ENCODE results near the gene TBC1D22A.
A peak's percentile ranks its signal among the peaks of the same experiment; 100 is the strongest.
"Not testable (repeated sequence)": the region's sequence is repeated elsewhere in the genome, so short reads cannot be mapped to it uniquely, and the experiment has no call there.

The TBC1D22A gene

GRCh38 chr22:47042861-47043496, 280.5 kb downstream of the TBC1D22A start:
- no peak for FAIRE-seq
- no peak for DNase-seq (ENCODE audit: low spot score)

GRCh38 chr22:47043835-47044721, 281.6 kb downstream of the TBC1D22A start:
- DNase-seq (ENCODE audit: low spot score), result peak; percentile 9
- FAIRE-seq, result no peak

- DNase-seq (ENCODE audit: low spot score), result no peak
- FAIRE-seq, result no peak
These were observed 282.5 kb downstream of the TBC1D22A start for GRCh38 chr22:47044722-47045535.

DNA sequence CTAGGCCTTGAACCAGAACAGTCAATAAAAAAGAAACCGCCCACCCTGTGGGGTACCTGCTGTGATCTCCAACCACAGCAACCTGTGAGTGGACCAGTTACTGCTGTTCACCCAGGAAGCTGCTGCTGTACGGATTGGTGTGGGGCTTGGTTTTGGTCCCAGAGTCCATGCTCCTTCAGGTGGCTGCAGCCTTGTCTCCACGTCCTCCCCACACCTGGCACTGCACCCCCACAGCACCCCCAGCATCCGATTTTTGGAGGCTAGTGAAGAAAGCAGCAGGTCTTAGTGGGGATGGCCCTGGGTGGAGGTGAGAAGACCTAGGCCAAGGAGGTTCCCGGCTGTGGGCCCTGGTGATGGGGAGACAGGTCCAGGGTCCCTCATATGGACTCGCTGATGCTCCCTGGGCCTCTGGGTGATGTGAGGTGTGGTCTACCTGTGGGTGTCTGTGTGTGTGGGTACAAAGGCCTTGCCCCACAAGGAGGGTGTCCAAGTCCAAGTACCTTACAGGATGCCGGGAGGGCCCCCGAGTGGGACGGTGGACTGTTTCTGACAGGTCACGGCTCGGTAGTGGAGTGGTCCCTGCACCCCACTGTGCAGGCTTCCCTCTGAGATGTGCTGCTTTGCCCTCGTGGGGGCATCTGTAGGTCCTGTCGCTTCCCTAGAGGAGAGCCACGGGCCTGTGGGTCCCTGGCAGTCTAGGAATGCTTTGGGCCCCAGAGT, 283.4 kb downstream of the TBC1D22A start:
- no peak for FAIRE-seq
- no peak for DNase-seq (ENCODE audit: low spot score)

DNA sequence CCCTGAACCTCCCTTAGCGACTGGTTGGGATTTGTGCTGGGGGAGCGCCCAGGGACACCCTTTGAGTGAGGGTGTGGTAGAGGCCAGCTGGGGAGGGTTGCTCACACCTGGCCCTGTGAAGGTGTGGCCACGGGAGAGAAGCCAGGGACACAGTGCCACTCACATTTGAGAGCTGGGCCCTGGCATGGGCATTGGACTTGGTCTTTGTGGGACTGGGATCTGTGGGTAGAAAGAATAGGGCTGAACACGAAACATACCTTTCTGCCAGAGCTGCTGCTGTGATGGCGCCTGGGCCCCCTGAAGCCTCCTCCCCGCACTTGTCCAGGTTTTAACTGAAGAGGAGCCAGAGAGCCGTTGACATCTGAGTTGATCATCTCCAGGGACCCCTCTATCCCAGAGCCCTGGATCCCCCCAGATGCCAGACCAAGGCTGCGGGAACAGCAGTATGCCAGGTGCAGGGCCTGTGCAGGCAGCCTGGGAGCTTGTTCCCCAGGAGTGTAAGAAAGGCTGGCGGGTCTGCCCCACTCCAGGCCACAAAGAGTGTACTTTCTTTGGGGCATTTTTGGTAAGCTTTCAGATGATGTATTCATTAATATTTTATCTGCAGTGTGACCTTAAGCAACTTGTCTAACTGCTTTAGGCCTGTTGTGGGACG, 284.1 kb downstream of the TBC1D22A start:
- DNase-seq (ENCODE audit: low spot score) (no peak), FAIRE-seq (no peak)

DNA sequence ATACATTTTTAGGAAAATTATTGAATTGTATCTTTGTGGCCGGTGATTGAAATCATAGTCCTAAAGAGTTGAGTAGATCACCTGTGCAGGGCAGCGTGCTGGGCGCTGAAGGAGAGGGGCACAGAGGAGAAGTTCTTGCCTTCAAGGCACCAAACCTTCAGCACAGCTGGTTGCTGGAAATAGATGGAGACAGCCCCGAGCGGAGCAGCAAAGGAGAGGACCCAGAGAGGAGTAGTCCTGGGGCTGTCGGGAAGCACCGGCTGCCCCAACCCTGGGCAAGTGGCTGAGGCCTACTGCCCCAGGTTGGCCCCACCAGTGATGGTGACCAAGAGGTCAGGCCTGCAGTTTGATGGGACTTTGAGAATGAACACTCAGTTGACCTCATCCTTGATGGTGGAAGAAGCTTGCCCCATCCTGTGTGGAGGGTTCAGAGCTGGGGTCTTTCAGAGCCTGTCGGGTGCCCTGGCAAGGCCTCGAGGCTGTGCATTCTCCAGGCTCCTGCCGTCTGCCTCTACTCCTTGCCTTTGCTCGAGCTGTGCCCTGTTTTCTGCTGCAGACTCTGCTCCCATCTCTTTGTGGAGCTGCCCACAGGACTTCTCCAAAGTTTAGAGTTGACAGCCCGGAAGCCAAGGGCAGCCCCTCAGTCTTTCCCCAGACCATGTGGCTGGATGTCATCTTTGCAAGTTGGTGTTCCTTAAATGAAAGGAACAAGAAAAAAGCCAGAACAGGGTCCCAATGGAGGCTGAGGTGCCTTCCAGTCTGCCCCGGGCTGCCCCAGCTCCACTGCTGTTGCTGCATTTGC, 285.1 kb downstream of the TBC1D22A start:
- no peak for DNase-seq (ENCODE audit: low spot score)
- no peak for FAIRE-seq

GRCh38 chr22:47048123-47049077, 285.9 kb downstream of the TBC1D22A start:
- DNase-seq (ENCODE audit: low spot score) (no peak), FAIRE-seq (no peak)

- FAIRE-seq, result no peak
- no peak for DNase-seq (ENCODE audit: low spot score)
These were observed 286.7 kb downstream of the TBC1D22A start for GRCh38 chr22:47049078-47049624.

- FAIRE-seq, result not testable (repeated sequence)
These were observed 287.4 kb downstream of the TBC1D22A start for GRCh38 chr22:47049736-47050400.

DNA sequence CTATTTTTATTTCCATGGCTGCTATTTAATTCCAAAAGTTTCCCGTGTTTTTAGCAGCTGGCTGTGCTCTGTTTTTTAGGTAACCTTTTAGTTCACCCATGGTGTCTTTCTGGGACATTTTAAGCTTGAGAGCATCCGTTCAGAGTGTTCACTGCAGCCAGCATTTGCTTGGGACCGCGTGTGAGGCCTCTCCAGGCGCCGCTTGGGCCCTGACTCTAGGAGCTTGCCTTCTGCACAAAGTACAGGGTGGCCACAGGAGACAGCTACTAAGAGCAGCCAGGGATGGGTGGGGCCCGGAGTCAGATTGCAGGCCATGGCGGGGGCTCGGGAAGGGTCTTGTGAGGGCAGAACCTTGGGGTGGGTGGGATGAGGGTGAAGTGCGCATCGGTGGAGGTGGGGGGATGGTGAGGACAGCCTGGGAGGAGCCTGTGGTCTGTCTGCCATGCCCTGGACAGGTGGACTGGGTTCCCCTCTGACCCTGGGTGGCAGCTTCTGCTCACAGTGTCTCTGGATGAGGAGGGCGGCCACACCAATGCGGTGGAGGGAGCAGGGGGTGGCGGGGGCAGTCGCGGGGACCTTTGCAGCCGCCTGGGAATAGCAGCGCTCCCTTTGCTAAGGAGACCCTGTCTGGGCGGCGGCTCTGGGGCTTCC, 288.1 kb downstream of the TBC1D22A start:
- FAIRE-seq (no peak), DNase-seq (ENCODE audit: low spot score) (no peak)

More at GRCh38 chr22:47049736-47050400, 287.4 kb downstream of the TBC1D22A start:
- DNase-seq (ENCODE audit: low spot score), result not testable (repeated sequence)

DNA sequence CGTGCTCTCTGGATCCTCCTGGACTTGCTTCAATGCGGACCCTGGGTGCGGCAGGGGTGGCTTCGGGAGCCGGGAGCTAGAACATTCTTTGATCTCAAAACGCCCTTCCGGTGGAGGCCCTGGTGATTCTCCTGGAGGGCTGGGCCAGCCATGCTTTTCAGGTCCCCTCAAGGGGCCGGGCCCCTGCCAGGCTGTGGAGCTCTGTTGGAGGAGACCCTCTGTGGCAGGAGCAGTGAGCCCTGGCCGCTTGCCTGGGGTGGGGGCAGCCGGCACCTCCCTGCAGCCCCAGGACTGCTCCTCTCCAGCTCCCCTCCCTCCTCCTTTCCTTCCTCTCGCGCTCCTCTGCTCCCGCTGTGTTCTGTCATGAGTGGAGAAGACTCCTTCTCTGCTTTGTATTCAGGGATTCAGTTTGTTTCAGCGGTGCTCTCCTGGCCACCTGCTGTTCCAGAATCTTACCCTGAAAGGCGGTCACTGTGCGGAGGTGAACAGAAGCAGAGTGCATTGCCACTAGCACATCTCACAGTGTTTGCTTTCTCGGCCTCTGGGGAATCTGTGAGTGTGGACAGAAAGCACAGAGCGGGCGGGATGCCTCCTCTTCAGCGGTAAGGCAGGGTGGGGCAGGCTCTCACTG, 289.1 kb downstream of the TBC1D22A start:
- no peak for DNase-seq (ENCODE audit: low spot score)
- FAIRE-seq, result no peak

- DNase-seq (ENCODE audit: low spot score), result no peak
- no peak for FAIRE-seq
These were observed 290.0 kb downstream of the TBC1D22A start for GRCh38 chr22:47052236-47053012.

DNA sequence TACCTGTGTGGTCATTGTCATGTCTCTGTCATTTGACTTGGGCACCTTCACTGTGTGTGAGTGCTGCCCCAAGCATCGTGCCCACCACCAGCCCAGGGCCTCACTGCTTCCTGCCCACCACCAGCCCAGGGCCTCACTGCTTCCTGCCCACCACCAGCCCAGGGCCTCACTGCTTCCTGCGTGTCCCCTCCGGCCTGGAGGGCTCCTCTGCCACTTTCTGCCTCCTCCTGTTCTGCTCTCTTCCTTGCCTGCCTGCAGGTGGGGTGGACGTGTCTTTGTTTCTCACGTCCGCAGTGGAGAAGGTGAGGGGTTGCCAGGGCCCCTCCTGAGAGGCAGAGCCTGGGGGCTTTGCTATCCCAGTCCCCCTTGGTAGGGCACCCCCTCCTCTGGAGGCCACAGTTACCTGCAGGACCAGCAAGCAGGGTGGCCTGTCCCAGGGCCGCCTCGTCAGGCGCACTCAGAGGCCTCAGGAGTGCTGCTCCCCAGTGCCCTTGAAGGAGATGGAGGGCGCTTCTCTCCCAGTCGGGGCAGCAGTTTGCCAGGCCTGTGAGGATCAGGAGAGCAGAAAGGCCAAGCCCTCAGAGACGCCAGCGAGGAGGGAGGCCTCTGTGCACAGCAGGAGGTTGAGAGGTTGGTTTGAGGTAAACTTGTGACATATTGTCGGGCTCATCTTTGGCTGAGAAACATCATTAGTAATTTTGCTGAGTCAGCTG, 290.7 kb downstream of the TBC1D22A start:
- DNase-seq (ENCODE audit: low spot score) (no peak), FAIRE-seq (no peak)

- DNase-seq (ENCODE audit: low spot score), result no peak
- no peak for FAIRE-seq
These were observed 291.3 kb downstream of the TBC1D22A start for GRCh38 chr22:47053726-47054141.
